Measurements from ENCODE around the gene D2HGDH.
"Not testable (repeated sequence)": the region's sequence is repeated elsewhere in the genome, so short reads cannot be mapped to it uniquely, and the experiment has no call there.

D2HGDH gene

GRCh38 chr2:241724975-241725870 is 9.2 kb upstream of the D2HGDH start:
- no peak for DNase-seq (ENCODE audit: low spot score)

- DNase-seq (ENCODE audit: low spot score): no peak
Observed at GRCh38 chr2:241726459-241726858, 8.0 kb upstream of the D2HGDH start.

GRCh38 chr2:241728000-241728399 is 6.4 kb upstream of the D2HGDH start:
- DNase-seq (ENCODE audit: low spot score): no peak

GRCh38 chr2:241728627-241729026 is 5.8 kb upstream of the D2HGDH start:
- no peak for DNase-seq (ENCODE audit: low spot score)

- no peak for DNase-seq (ENCODE audit: low spot score)
Observed at GRCh38 chr2:241729868-241730267, 4.6 kb upstream of the D2HGDH start.

GRCh38 chr2:241730671-241731293 is 3.6 kb upstream of the D2HGDH start:
- no peak for DNase-seq (ENCODE audit: low spot score)

- not testable (repeated sequence) for DNase-seq (ENCODE audit: low spot score)
Observed at GRCh38 chr2:241732513-241733186, 1.8 kb upstream of the D2HGDH start.

- no peak for DNase-seq (ENCODE audit: low spot score)
Observed at GRCh38 chr2:241733391-241734207, 831 bp upstream of the D2HGDH start.

- DNase-seq (ENCODE audit: low spot score): no peak
Observed at GRCh38 chr2:241734208-241734466, 293 bp upstream of the D2HGDH start.

- DNase-seq (ENCODE audit: low spot score): no peak
Observed at GRCh38 chr2:241736111-241736510, 1.7 kb downstream of the D2HGDH start.

- DNase-seq (ENCODE audit: low spot score): no peak
Observed at GRCh38 chr2:241738040-241738686, 3.7 kb downstream of the D2HGDH start.

- no peak for DNase-seq (ENCODE audit: low spot score)
Observed at GRCh38 chr2:241739177-241739576, 4.7 kb downstream of the D2HGDH start.

- no peak for DNase-seq (ENCODE audit: low spot score)
Observed at GRCh38 chr2:241739651-241740050, 5.2 kb downstream of the D2HGDH start.

GRCh38 chr2:241741016-241741415 is 6.6 kb downstream of the D2HGDH start:
- no peak for DNase-seq (ENCODE audit: low spot score)

GRCh38 chr2:241742320-241742939 is 8.0 kb downstream of the D2HGDH start:
- DNase-seq (ENCODE audit: low spot score): no peak

GRCh38 chr2:241743008-241743407 is 8.6 kb downstream of the D2HGDH start:
- not testable (repeated sequence) for DNase-seq (ENCODE audit: low spot score)

- no peak for DNase-seq (ENCODE audit: low spot score)
Observed at GRCh38 chr2:241743620-241744019, 9.2 kb downstream of the D2HGDH start.

- no peak for DNase-seq (ENCODE audit: low spot score)
Observed at GRCh38 chr2:241744028-241744754, 9.8 kb downstream of the D2HGDH start.

GRCh38 chr2:241745276-241745675 is 10.8 kb downstream of the D2HGDH start:
- no peak for DNase-seq (ENCODE audit: low spot score)

- DNase-seq (ENCODE audit: low spot score): no peak
Observed at GRCh38 chr2:241746084-241746483, 11.7 kb downstream of the D2HGDH start.
